Psoas muscle (tissue), 8 donors: ENCODE measurements around the gene NEK6. TPM values are rescaled to one million over a fixed set of nuclear protein-coding genes. Genes with fewer than 3 reads are reported as not detected.

Source experiments
- ATAC-seq, 4 donors: fragments of 200-7000 bp; cut with Tn5 transposase; one replicate each; pipeline ENCODE4 v1.9.1; 2020; ENCODE audit warnings: moderate library complexity in 3 of 4, mild to moderate bottlenecking in 2 of 4
- DNase-seq, 2 donors: peaks; one replicate each; pipeline ENCODE4 v3.0.0-alpha.2; 2020
- H3K27ac ChIP-seq: fragments of 200-600 bp; one replicate; pipeline ENCODE4 v1.8.0; 2022
- H3K27me3 ChIP-seq, 3 donors: fragments of 200-600 bp in 1 of 3; one replicate each; pipeline versions ENCODE4 v1.6.1 to v1.8.0; 2013 to 2022; ENCODE audit warnings: low read length in 2 of 3, mild to moderate bottlenecking in 2 of 3, moderate library complexity in 1 of 3; ENCODE audit not compliant: insufficient read depth in 3 of 3
- H3K36me3 ChIP-seq, 2 donors: fragments of 200-600 bp in 1 of 2; one replicate each; pipeline versions ENCODE4 v1.6.1 to v1.8.0; 2013 to 2022; ENCODE audit warnings: low read depth in 1 of 2, mild to moderate bottlenecking in 1 of 2, moderate library complexity in 1 of 2; ENCODE audit not compliant: insufficient read depth in 1 of 2
- H3K4me1 ChIP-seq: fragments of 200-600 bp; one replicate; pipeline ENCODE4 v1.8.0; 2022
- H3K4me3 ChIP-seq: fragments of 200-600 bp; one replicate; pipeline ENCODE4 v1.8.0; 2022; ENCODE audit warnings: mild to moderate bottlenecking
- H3K9me3 ChIP-seq: fragments of 200-600 bp; one replicate; pipeline ENCODE4 v1.8.0; 2022
- WGBS, 3 donors: extraction: QIAGEN DNeasy Blood & Tissue Kit; methylation state at CpG; one replicate each; pipeline versions ENCODE4 v1.1.6 to v1.1.7; 2013; 5-methylcytosine and 5-hydroxymethylcytosine counted together
- intact Hi-C, 2 donors: fragments of 100-400 bp; cut with DNase I; formaldehyde crosslinking; loops; one replicate each; pipeline versions ENCODE4 v1.11.0 to v1.14.2; 2022
- polyA plus RNA-seq, 3 donors: library from polyadenylated mRNA; stranded (reverse); fragments of 200-250 nt; gene quantifications; one replicate each; pipeline ENCODE4 v1.2.3, GENCODE V29; 2013
- total RNA-seq, 4 donors: library from RNA; stranded (reverse); fragmentation: NEBNext Ultra II Directional in 2 of 4; extraction: Animal tissue kit (Norgen Biotek cat#: 25700) in 2 of 4; gene quantifications; one replicate each; pipeline versions ENCODE4 v1.2.1 to v1.2.4, GENCODE V29; 2021 to 2023
- TF ChIP-seq, protein P1 (sequence below): fragments of 200-600 bp; IDR thresholded peaks from one replicate; pipeline ENCODE4 v1.8.0; 2022; ENCODE audit warnings: antibody characterized with exemption
- donor health status: healthy with polysubstance abuse.
- donor health status: DM: no; HTN: no; CAD: no; lungs with moderate emphysema.
- donor health status: Bipolar disorder and iron deficiency.
- donor health status: healthy.
- donor health status: DM: yes; HTN: yes; CAD: no.
- donor health status: DM: no; HTN: no; CAD: no.
- donor health status: DM: no; HTN: no; CAD: no.
- donor health status: DM: yes; HTN: yes; CAD: no.

Gene NEK6
- total and polyA plus RNA-seq, 7 donors = 2.0 to 16.0 (median 5.3) TPM

DNA sequence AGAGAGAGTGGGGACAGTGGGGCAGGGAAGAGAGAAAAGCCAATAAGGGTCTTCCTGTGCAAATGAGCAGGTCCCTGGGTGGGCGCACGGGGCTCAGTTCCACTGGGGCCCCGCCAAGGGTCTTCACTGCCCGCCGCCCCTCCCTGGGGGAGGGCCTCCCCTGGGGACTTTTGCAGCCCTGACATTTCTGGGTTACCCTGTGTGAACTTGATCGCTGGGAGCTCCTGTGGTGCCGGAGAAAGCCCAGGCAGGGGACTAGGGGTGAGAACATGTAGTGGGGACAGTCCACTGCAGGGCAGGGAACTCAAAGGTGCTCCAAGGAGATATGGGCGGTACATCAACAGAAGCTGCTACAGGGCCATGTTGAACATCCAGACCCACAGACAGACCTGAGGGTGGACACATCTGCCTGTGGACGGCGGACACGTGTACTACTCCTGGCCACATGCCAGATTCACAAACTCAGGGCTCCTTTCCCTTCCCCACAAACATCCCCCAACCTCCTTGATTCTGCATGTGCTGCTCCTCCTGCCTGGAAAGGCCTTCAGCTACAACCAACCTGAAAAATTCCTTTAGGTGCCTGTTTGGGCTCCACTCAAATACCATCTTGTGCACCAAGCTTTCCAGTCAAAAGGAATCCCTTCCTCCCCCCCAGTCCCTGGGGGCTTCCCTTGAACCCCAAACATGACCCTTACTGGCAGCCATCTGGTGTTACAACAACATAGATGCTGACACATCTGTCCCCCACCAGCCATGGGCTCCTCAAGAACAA, 43.0 kb upstream of the NEK6 start:
- peak in 1 of 2 donors; percentile 21 for DNase-seq
- peaks cover 0 to 2% (median 0%) of the 10 kb centered on the region in 3 donors for H3K27me3 ChIP-seq
- no peaks in the 10 kb centered on the region for H3K36me3 ChIP-seq
- H3K9me3 ChIP-seq = no peaks in the 10 kb centered on the region
- no peak overlapping the region for H3K4me3 ChIP-seq
- no peak for ATAC-seq
- intact Hi-C loops = no loop called here
- peaks cover 3% of the 10 kb centered on the region for H3K4me1 ChIP-seq
- H3K27ac ChIP-seq = no peak overlapping the region
- TF ChIP-seq, protein P1, sequence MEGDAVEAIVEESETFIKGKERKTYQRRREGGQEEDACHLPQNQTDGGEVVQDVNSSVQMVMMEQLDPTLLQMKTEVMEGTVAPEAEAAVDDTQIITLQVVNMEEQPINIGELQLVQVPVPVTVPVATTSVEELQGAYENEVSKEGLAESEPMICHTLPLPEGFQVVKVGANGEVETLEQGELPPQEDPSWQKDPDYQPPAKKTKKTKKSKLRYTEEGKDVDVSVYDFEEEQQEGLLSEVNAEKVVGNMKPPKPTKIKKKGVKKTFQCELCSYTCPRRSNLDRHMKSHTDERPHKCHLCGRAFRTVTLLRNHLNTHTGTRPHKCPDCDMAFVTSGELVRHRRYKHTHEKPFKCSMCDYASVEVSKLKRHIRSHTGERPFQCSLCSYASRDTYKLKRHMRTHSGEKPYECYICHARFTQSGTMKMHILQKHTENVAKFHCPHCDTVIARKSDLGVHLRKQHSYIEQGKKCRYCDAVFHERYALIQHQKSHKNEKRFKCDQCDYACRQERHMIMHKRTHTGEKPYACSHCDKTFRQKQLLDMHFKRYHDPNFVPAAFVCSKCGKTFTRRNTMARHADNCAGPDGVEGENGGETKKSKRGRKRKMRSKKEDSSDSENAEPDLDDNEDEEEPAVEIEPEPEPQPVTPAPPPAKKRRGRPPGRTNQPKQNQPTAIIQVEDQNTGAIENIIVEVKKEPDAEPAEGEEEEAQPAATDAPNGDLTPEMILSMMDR = no peak
- WGBS, 3 donors = 61 to 69% (median 69%) methylated on average over 11 of the region's 11 CpGs

DNA sequence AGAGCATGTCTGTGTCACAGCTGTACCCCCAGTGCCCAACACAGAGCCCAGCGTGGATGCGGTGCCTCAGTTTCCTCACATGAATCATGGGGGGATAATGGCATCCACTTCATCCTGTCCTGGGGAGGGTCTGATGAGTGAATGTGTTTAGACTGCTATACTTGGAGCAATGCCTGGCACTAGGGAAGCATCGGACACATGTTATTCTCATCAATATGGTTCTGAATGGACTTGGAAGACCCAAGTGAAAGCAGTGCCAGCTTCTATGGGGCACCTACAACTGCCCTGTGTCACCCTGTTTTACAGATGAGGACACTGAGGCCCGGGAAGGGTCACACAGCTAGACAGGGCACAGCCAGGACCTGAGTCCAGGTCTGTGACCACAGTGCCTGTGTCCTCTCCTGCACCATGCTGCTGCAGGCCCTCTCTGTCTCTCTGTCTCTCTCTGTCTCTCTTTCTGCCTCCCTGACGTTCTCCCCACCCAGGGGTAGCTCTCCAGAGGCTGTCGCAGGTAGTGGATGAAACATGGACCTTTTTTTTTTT, 42.3 kb upstream of the NEK6 start:
- Histone ChIP-seq H3K27me3 (peaks cover 0 to 2% (median 0%) of the 10 kb centered on the region in 3 donors), H3K27ac (no peak overlapping the region), H3K4me1 (peaks cover 3% of the 10 kb centered on the region), H3K36me3 (no peaks in the 10 kb centered on the region), H3K9me3 (no peaks in the 10 kb centered on the region), H3K4me3 (no peak overlapping the region)
- TF ChIP-seq, protein P1 = no peak
- 75 to 90% (median 80%) methylated on average over 6 of the region's 6 CpGs for WGBS, 3 donors
- ATAC-seq (no peak), DNase-seq (peak in 1 of 2 donors; percentile 12)
- intact Hi-C loops = no loop called here

DNA sequence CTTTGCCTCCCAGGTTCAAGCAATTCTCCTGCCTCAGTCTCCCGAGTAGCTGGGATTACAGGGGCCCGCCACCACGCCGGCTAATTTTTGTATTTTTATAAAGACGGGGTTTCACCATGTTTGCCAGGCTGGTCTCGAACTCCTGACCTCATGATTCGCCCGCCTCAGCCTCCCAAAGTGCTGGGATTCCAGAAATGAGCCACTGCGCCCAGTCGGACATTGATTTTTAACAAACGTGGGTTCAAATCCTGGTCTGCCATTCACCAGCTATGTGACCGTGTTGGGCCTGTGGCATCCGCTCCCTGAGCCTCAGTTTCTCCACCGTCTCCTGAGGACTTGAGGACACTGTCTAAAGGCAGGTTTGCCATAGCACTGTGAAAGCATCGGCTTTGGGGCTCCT, 41.8 kb upstream of the NEK6 start:
- intact Hi-C loops = no loop called here
- Histone ChIP-seq H3K4me1 (peaks cover 3% of the 10 kb centered on the region), H3K4me3 (no peak overlapping the region), H3K36me3 (no peaks in the 10 kb centered on the region), H3K27ac (no peak overlapping the region), H3K9me3 (no peaks in the 10 kb centered on the region), H3K27me3 (peaks cover 0 to 2% (median 0%) of the 10 kb centered on the region in 3 donors)
- TF ChIP-seq, protein P1 = no peak
- 95 to 96% (median 96%) methylated on average over 15 of the region's 15 CpGs for WGBS, 3 donors
- DNase-seq (peak in 1 of 2 donors; percentile 4), ATAC-seq (no peak)

DNA sequence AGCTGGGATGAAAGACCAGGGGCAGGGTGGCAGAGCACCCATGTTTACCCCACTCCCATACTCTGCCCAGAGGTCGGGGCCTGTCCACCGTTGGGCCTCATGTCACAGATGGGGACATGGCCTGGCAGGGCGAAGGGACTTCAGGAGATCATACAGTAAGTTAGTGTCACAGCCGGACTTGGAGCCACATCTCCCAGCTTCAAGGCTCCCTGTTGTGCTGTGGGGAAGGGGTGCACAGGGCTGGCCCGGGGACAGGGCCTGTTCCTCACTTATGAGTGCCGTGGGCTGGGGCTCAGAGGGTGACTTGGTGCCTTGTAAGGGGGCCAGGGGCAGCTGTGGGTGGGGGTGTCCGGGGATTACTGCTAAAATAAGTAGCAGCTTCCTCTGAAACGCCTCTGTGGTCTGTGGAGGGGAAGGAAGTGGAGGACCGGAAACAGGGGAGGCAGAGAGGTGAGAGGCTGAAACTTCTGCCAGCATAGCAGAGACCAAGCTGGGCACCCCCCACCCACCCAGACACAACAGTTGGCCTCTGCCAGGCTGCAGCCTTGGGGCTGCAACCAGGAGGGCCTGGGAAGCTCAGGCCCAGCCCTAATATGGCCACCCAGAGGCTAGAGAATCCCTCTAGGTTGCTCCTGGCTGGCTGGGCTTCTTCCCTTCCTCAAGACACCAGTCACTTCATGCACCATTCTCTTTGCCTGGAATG, 41.1 kb upstream of the NEK6 start:
- peaks cover 3% of the 10 kb centered on the region for H3K4me1 ChIP-seq
- TF ChIP-seq, protein P1 = no peak
- DNase-seq = peak in 1 of 2 donors; percentile 50
- no peaks in the 10 kb centered on the region for H3K36me3 ChIP-seq
- no peak overlapping the region for H3K27ac ChIP-seq
- no peaks in the 10 kb centered on the region for H3K9me3 ChIP-seq
- H3K27me3 ChIP-seq = peaks cover 0 to 2% (median 0%) of the 10 kb centered on the region in 3 donors
- intact Hi-C loops = no loop called here
- ATAC-seq = peak in 1 of 4 donors; percentile 22
- WGBS, 3 donors = 63 to 76% (median 74%) methylated on average over 9 of the region's 9 CpGs
- H3K4me3 ChIP-seq = no peak overlapping the region
